GM18861 (cell line): ENCODE data around the gene CYP2A6.
"Not testable (repeated sequence)": the region's sequence is repeated elsewhere in the genome, so short reads cannot be mapped to it uniquely, and the experiment has no call there.

Experiments used
- ATAC-seq: cut with Tn5 transposase; IDR thresholded peaks from one replicate; pipeline ENCODE4 v1.9.1; 2021; ENCODE audit not compliant: unreplicated experiment

CYP2A6 gene

DNA sequence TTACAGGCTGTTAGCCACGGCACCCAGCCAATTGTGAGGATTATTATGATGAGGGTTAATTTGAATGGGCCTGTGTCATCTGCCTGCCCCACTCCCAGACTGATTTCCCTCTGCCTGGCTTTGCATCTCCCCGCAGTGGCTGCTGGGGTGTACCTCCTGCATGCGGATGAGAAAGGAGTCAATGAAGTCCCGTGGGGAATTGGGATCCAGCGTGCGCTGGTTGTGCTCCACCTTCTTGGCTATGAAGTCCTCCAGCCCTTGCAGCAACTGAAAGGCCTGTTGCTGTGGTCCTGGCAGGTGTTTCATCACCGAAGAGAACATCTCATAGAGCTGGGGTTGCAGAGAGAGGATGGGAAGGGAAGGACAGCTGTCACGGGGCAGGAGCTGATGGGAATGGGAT is 3.5 kb downstream of the CYP2A6 start:
- ATAC-seq = not testable (repeated sequence)

DNA sequence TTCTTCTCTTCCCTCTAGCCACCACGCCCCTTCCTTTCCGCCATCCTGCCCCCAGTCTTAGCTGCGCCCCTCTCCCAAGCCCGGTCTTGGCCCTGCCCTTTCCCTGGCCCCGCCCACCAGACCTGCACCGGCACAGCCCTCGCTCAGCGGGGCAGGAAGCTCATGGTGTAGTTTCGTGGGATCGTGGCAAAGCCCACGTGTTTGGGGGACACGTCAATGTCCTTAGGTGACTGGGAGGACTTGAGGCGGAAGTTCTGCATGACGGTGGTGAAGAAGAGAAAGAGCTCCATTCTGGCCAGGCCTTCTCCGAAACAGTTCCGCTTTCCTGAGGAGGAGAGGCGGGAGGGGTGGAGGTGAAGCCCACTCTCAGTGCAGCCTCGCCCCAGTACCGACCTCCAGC is 6.6 kb downstream of the CYP2A6 start:
- ATAC-seq = not testable (repeated sequence)

DNA sequence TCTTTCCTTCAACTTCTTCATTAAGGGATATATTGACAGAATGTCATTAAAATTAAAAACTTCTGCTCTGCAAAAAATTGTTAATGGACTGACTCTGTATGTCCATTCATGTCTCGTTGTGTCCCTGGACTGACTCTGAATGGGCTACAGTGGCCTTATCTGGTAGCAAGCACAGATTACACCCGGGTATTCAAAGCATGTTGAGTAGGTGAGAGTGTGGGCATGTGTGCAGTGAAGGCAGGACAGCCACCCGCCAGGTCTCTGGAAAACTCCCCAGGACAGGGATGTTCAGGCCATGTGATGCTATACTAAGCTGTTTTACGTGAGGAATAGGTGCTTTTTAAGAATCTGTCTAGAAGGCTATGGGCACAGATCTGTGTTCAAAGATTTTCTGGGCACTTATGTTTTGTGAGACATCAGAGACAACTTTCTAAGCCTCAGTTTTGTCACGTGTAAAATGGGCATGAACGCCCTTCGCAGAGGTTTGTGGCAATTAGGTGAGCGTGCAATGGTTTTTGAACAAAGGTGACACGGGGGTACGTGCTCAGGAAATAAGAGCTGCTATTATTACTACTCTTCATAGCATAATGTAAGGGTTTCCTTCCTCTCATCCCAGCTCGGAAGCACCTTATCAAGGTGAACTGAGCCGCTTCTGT is 7.1 kb downstream of the CYP2A6 start:
- ATAC-seq = not testable (repeated sequence)

DNA sequence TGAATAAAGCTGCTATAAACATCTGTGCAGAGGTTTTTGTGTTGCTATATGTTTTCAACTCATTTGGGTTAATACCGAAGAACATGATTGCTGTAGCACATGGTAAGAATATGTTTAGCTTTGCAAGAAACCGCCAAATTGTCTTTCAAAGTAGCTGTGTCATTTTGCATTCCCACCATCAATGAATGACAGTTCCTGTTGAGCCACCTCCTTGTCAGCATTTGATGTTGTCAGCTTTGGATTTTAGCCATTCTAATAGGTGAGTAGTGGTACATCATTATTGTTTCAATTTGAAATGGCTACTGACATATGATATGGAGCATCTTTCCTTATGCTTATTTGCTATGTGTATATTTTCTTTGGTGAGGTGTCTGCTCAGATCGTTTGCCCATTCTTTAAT is 8.2 kb downstream of the CYP2A6 start:
- ATAC-seq = not testable (repeated sequence)

DNA sequence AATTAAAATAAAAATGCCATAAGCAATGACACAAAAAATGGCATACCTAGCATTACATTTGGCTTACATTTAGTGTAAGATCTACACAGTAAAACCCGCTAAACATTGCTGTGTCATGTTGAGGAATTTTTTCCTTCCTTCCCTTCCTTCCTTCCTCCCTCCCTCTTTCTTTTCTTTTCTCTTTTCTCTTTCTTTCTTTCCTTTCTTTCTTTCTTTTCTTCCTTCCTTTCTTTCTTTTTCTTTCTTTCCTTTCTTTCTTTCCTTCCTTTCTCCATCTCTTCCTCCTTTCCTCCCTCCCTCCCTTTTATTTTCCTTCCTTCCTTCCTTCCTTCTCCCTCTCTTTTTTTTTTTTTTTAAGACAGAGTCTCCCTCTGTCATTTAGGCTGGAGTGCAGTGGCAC is 11.8 kb downstream of the CYP2A6 start:
- ATAC-seq = not testable (repeated sequence)

DNA sequence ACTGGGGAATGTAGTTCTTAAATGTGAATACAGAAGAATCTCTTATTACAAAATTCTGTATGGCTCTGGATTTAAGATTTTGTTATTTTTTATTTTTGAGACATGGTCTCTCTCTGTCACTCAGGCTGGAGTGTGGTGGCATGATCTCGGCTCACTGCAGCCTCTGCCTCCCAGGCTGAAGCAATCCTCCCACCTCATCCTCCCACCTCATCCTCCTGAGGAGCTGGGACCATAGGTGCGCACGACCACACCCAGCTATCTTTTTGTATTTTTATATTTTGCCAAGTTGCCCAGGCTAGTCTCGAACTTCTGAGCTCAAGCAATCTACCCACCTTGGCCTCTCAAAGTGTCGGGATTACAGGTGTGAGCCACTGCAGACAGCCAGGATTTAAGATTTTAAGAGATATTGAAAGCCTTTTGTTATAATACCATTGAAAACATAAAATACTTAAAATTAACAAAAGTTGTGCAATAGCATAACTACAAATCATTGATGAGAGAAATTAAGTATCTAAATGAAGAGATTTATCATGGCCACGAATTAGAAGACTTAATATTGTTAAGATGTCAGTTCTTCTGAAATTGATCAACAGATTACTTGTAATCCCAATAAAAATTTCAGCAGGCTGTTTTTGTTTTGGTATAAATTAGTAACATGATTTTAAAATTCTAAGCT is 13.4 kb downstream of the CYP2A6 start:
- ATAC-seq = no peak

DNA sequence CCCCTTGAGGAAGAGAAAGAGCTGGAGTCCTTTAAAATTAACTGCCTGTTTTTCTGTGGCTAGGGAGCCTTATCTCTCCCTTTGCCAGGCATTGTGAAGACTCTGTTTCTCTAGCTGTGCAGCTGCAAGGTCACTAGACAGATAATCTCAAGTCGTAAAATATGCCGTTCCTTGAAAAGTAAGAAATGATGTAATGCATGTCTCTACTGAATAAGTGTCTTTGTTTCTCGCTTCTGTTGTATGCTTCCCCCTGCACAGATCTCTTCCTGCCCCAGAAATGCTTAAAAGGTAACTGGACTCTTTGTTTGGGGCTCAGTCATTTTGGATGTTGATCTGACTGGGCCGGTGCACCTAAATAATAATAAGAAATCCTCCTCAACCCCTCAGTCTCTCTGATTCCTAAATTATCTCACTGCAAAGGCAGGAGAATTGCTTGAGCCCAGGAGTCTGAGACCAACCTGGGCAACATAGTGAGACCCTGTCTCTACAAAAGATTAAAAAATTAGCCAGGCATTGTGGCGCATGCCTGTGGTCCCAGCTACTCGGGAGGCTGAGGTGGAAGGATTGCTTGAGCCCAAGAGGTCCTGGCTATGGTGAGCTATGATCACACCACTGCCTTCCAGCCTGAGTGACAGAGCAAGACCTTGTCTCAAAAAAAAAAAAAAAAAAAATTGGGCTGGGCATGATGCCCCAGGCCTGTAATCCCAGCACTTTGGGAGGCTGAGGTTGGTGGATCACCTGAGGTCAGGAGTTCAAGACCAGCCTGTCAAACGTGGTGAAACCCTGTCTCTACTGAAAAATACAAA is 16.3 kb downstream of the CYP2A6 start:
- ATAC-seq = not testable (repeated sequence)

DNA sequence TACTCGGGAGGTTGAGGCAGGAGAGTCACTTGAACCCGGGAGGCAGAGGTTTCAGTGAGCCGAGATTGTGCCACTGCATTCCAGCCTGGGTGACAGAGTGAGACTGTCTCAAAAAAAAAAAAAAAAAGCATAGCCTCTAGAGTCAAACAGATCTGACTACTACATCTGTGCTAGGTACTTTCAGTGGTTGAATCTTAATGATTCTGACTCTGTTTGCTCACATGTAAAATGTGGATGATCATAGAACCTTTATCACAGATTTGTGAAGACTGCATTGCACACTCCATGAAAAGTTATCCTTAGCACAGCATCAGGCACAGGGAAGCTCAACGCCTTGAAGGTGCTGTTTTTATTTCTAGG is 17.8 kb downstream of the CYP2A6 start:
- ATAC-seq = not testable (repeated sequence)

DNA sequence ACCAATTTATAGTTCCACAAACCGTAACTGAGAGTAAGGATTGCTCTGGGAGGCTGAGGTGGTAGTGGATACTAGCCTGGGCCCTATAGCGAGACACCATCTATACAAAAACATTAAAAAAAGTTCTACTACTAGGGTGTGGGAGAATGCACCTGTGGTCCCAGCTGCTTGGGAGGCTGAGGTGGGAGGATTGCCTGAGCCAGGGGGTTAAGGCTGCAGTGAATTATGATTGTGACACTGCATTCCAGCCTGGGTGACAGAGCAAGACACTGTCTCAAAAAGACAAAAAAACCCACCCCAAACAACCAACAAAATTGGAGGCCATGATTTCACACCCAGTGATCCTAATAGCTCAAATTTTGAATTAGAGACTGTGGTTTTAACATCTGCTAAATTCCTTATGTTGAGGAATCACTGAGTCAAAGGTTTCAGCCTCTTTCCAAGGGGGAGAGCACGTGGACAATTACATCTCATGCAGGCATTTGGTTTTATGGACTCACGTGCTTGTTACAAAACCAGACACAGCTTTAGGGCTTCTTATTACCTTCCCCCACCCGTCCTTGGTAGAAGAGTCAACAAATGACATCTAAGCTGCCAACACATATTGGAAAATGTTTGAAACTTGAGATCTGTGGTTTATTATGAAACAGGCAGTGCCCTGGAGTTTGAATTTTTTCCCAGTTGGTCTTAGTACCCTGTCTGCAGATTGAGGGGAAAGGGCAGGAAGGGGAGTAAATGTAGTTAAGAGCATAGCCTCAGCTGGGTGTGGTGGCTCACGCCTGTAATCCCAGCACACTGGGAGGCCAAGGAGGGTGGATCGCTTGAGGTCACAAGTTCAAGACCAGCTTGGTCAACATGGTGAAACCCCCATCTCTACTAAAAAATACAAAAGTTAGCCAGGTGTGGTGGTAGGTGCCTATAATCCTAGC is 18.5 kb downstream of the CYP2A6 start:
- no peak for ATAC-seq

DNA sequence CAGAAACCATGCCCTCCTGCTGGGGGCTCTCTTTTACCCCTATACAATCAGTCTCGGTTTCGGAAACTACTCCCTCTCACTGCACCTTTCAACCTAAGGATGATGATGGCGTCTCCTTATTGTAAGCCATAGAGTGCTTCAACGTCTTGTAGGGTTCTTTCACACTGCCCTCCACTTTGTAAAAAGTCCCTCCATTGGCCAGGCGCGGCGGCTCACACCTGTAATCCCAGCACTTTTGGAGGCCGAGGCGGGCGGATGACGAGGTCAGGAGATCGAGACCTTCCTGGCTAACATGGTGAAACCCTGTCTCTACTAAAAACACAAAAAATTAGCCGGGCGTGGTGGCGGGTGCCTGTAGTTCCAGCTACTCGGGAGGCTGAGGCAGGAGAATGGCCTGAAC is 19.5 kb downstream of the CYP2A6 start:
- ATAC-seq = not testable (repeated sequence)

DNA sequence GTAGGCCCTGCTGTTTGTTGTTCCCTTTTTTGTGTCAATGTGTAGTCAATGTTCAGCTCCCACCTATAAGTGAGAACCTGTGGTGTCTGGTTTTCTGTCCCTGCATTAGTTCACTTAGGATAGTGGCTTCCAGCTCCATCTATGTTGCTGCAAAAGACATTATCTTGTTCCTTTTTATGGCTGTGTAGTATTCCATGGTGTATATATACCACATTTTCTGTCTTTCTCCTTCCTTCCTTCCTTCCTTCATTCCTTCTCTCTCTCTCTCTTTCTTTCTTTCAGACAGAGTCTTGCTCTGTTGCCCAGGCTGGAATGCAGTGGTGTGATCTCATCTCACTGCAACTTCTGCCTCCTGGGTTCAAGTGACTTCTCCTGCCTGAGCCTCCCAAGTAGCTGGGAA is 21.0 kb downstream of the CYP2A6 start:
- no peak for ATAC-seq

DNA sequence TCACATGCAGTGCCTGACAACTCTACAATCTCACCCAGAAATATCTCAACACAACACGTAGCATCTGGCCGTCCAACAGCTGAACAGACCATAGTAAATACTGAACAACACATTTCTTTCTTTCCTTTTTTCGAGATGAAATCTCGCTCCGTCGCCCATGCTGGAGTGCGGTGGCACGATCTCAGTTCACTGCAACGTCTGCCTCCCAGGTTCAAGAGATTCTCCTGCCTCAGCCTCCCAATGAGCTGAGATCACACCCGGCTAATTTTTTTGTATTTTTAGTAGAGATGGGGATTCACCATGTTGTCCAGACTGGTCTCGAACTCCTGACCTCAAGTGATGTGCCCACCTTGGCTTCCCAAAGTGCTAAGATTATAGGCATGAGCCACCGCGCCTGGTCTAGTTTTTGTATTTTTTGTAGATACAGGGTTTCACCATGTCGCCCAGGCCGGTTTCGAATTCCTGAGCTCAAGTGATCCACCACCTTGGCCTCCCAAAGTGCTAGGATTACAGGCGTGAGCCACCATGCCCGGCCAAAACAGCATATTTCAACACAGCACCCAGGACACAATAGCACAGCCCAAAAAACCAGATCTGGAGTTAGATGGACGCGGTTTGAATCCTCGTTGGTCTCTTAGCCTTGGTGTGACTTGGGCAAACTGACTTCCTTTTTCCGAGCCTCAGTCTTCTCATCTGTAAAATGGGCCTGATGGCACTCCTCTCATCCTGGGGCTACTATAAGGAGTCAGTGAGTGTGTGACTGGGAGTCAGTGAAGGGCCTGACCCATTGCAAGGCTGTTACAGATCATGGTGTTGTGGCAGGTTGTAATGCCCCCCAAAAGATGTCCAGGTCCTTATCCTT is 22.6 kb downstream of the CYP2A6 start:
- ATAC-seq = no peak

DNA sequence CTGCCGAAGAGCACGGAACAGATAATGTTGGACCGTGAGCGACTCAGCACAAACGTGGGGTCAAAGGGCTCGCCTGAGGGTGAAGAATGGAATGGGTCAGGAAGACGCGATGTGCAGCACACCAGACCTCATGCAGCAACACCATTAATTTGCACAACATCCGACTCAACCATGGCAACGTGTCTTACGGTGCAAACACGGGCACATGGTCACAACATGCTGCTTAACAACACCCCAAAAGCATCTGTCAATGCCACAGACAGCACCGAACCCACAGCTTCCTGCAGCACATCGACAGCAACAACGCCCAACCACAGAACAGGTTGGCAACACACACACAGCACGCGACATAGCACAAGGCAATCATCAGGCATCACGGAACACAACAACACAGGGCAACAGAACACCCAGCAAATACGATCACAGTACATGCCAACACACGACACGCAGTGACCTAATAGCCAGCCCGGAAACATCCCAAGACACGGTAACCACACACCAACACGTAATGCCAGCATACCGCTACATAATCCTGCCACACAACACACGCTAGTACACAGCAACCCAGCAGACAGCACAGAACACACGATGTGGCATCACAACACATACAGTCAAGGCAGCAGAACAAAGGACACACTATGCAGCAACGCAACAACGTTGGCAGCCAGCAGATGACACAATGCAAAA is 23.4 kb downstream of the CYP2A6 start:
- not testable (repeated sequence) for ATAC-seq

DNA sequence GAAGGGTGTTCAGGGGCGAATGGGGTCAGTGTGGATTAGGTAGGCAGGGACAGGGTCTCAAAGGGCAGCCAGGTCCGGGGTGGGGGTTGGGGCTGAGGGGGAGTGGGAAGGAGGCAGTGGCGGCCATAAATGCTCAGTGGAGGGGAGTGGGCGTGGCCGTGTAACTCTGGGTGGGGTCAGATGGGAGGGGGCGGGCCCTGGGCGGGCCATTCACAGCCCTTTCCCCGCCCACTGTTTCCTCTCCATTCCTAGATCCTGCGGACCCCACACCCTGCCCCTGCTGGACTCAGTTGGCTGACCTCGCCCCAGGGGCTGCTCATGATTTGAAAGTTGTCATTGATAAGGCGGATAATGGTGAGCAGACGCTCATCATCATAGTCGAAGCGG is 23.9 kb downstream of the CYP2A6 start:
- ATAC-seq = not testable (repeated sequence)

DNA sequence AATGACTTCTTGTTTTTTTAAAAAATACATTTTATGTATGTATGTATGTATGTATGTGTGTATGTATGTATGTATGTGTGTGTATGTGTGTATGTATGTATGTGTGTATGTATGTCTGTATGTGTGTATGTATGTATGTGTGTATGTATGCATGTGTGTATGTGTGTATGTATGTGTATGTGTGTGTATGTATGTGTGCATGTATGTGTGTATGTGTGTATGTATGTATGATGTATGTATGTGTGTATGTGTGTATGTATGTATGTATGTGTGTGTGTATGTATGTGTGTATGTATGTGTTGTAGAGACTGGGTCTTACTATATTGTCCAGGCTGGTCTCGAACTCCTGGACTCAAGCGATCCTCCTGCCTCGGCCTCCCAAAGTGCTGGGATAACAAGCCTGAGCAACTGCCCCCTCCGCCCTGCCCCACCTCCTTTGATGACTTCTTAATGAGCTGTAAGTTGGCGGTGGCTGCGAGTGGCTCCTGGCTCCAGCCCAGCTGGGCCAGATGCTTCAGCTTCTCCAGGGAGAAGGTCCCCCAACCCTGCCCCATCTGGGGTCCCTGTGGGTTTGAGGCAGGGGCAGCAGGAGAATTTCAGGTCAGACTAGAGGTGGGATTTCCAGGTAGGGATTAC is 24.7 kb downstream of the CYP2A6 start:
- ATAC-seq = not testable (repeated sequence)

DNA sequence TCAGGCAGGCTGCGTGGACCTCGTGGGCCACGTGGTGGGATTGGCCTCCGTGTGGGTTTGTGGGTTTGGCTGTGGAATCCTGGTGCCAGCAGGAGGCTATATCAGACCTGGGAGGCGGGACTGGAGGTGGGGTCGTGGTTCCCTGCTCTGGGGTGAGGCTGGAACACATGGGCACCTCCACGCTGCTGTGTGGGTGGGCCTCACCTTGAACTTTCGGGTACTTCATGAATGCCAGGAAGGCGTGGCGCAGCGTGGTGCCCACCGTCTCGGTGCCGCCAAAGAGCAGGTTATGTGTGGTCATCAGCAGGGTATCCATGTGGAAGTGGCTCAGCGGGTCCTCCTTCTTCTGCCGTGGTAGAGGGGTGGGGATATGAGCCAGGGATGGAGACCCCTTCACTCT is 25.3 kb downstream of the CYP2A6 start:
- ATAC-seq = not testable (repeated sequence)

DNA sequence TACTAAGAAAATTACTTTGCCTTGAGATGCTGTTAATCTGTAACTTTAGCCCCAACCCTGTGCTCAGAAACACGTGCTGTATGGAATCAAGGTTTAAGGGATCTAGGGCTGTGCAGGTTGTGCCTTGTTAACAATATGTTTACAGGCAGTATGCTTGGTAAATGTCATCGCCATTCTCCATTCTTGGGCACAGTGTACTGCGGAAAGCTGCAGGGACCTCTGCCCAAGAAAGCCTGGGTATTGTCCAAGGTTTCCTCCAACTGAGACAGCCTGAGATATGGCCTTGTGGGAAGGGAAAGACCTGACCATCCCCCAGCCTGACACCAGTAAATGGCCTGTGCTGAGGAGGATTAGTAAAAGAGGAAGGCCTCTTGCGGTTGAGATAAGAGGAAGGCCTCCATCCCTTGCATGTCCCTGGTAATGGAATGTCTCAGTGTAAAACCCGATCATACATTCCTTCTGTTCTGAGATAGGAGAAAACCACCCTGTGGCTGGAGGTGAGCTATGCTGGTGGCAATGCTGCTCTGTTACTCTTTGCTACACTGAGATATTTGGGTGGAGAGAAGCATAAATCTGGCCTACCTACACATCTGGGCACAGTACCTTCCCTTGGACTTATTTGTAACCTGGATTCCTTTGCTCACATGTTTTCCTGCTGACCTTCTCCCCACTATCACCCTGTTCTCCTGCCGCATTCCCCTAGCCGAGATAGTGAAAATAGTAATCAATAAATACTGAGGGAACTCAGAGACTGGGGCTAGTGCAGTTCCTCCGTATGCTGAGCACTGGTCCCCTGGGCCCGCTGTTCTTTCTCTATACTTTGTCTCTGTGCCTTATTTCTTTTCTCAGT is 27.3 kb downstream of the CYP2A6 start:
- not testable (repeated sequence) for ATAC-seq

DNA sequence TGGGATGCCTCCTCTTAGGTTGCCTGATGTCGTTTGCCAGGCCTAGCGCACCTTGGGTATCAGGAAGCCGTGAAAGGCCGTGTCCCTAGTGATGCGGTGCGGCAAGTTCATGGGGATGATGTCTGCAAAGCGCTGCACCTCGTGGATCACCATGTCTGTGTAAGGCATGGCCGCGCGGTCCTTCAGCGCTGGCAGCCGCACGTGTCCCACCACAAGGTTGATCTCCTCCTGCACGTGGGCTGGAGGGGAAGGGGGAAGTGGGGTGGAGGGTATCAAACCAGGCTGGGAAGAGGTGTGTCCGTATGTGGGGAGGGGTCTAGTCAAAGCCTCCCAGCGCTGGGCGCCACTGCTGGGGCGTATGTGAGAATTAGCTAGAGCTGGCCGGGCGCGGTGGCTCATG is 28.1 kb downstream of the CYP2A6 start:
- ATAC-seq = no peak
